ENCODE measurements around the gene CBR3.

GRCh38 chr21:36167541-36167940, 32.7 kb downstream of the CBR3 start:
- TF ChIP-seq CTCF (IDR thresholded peaks at IDR 0.05; ENCODE audit: insufficient read depth, low read length, poor library complexity, severe bottlenecking) (no peak), EZH2phosphoT487 (conservative IDR thresholded peaks at IDR 0.05; ENCODE audit: low read length) (no peak)
